H4 (cell line): ENCODE measurements around the gene BMPR2. TPM values are rescaled to one million over a fixed set of nuclear protein-coding genes. Genes with fewer than 3 reads are reported as not detected.
"Not testable (repeated sequence)": the region's sequence is repeated elsewhere in the genome, so short reads cannot be mapped to it uniquely, and the experiment has no call there.

Source experiments
- DNase-seq: peaks from one replicate; pipeline ENCODE4 v3.0.0-alpha.2; 2015; ENCODE audit warnings: low spot score
- total RNA-seq: library from RNA; depleted of rRNA; stranded (reverse); fragments of >200 nt; shearing (Covaris generic); gene quantifications from 2 replicates; pipeline ENCODE4 v1.2.3, GENCODE V29; 2014

Gene BMPR2
- total RNA-seq, 1 experiment from 2014 or later: 13.3 TPM

GRCh38 chr2:202529389-202529788, 153.3 kb downstream of the BMPR2 start:
- DNase-seq: peak; percentile 68

GRCh38 chr2:202530038-202530437, 153.9 kb downstream of the BMPR2 start:
- DNase-seq: no peak

- DNase-seq: not testable (repeated sequence)
These were observed 159.2 kb downstream of the BMPR2 start for GRCh38 chr2:202535290-202535689.

GRCh38 chr2:202541137-202541536, 165.0 kb downstream of the BMPR2 start:
- DNase-seq: no peak

GRCh38 chr2:202542142-202542541, 166.0 kb downstream of the BMPR2 start:
- DNase-seq: no peak

GRCh38 chr2:202545523-202545922, 169.4 kb downstream of the BMPR2 start:
- DNase-seq: no peak

GRCh38 chr2:202545931-202546330, 169.8 kb downstream of the BMPR2 start:
- DNase-seq: no peak

GRCh38 chr2:202546499-202547141, 170.5 kb downstream of the BMPR2 start:
- peak; percentile 47 for DNase-seq

- DNase-seq: no peak
These were observed 172.1 kb downstream of the BMPR2 start for GRCh38 chr2:202548240-202548639.

- peak; percentile 88 for DNase-seq
These were observed 174.9 kb downstream of the BMPR2 start for GRCh38 chr2:202551000-202551399.

GRCh38 chr2:202555356-202555755, 179.2 kb downstream of the BMPR2 start:
- no peak for DNase-seq

- no peak for DNase-seq
These were observed 184.1 kb downstream of the BMPR2 start for GRCh38 chr2:202560200-202560599.

- DNase-seq: no peak
These were observed 188.1 kb downstream of the BMPR2 start for GRCh38 chr2:202564226-202564625.

GRCh38 chr2:202566286-202566685, 190.2 kb downstream of the BMPR2 start:
- no peak for DNase-seq

GRCh38 chr2:202574541-202574940, 198.4 kb downstream of the BMPR2 start:
- no peak for DNase-seq

- not testable (repeated sequence) for DNase-seq
These were observed 199.1 kb downstream of the BMPR2 start for GRCh38 chr2:202575194-202575593.

GRCh38 chr2:202577250-202578183, 201.4 kb downstream of the BMPR2 start:
- no peak for DNase-seq

- not testable (repeated sequence) for DNase-seq
These were observed 206.7 kb downstream of the BMPR2 start for GRCh38 chr2:202582846-202583245.

- DNase-seq: no peak
These were observed 207.6 kb downstream of the BMPR2 start for GRCh38 chr2:202583709-202584219.

GRCh38 chr2:202588647-202589581, 212.8 kb downstream of the BMPR2 start:
- DNase-seq: peak; percentile 70

- DNase-seq: no peak
These were observed 213.4 kb downstream of the BMPR2 start for GRCh38 chr2:202589582-202589949.

GRCh38 chr2:202592566-202592965, 216.4 kb downstream of the BMPR2 start:
- DNase-seq: no peak
